Uterus (tissue), 4 donors: ENCODE data around the gene PTPRG. TPM values are rescaled to one million over a fixed set of nuclear protein-coding genes. Genes with fewer than 3 reads are reported as not detected.

Experiments
- DNase-seq, 2 donors: peaks; one replicate each; pipeline ENCODE4 v3.0.0-alpha.2; 2019 to 2020
- H3K27ac ChIP-seq, 2 donors: fragments of 200-600 bp; sonication (generic); 1 replicate in 1 of 2; 2 replicates in 1 of 2; pipeline ENCODE4 v1.5.1; 2016 to 2018
- H3K27me3 ChIP-seq, 2 donors: fragments of 200-600 bp; sonication (generic); one replicate each; pipeline ENCODE4 v1.5.1; 2018 to 2019; ENCODE audit warnings: control low read depth in 1 of 2
- H3K36me3 ChIP-seq, 2 donors: fragments of 200-600 bp; sonication (generic); one replicate each; pipeline ENCODE4 v1.5.1; 2019; ENCODE audit warnings: control low read depth in 1 of 2
- H3K4me1 ChIP-seq, 2 donors: fragments of 200-600 bp; sonication (generic); one replicate each; pipeline ENCODE4 v1.5.1; 2018 to 2019; ENCODE audit warnings: control low read depth in 1 of 2
- H3K4me3 ChIP-seq, 2 donors: fragments of 200-600 bp; sonication (generic); 1 replicate in 1 of 2; 2 replicates in 1 of 2; pipeline ENCODE4 v1.5.1; 2018 to 2019; ENCODE audit warnings: mild to moderate bottlenecking in 1 of 2
- H3K9me3 ChIP-seq, 2 donors: fragments of 200-600 bp; sonication (generic); one replicate each; pipeline ENCODE4 v1.5.1; 2019; ENCODE audit warnings: control low read depth in 1 of 2
- CTCF ChIP-seq, 4 experiments: fragments of 200-600 bp in 2 of 4; fragments of 450-650 bp in 2 of 4; sonication (generic) in 2 of 4; IDR thresholded peaks; one replicate each; pipeline ENCODE4 v1.5.1; 2016 to 2019; ENCODE audit warnings: antibody characterized with exemption in 4 of 4, mild to moderate bottlenecking in 2 of 4, moderate library complexity in 1 of 4
- POLR2A ChIP-seq, 2 donors: fragments of 450-650 bp; IDR thresholded peaks; one replicate each; pipeline ENCODE4 v1.6.1; 2016; ENCODE audit warnings: antibody characterized with exemption in 2 of 2, mild to moderate bottlenecking in 1 of 2, moderate library complexity in 1 of 2
- intact Hi-C: fragments of 100-400 bp; cut with DNase I; formaldehyde crosslinking; loops from one replicate; pipeline ENCODE4 v1.15.1; 2023; ENCODE audit warnings: low total_unique reads
- total RNA-seq, 4 donors: library from RNA; depleted of rRNA in 3 of 4; stranded (reverse); fragments of >200 nt in 3 of 4; gene quantifications; one replicate each; pipeline versions ENCODE4 v1.1.0 to v1.2.4, GENCODE V29; 2014 to 2023
- donor health status: DM: yes; HTN: yes; CAD: no.

PTPRG gene
- total RNA-seq, 4 donors from 2014 or later: 43.5 to 136 (median 62.6) TPM

GRCh38 chr3:61650719-61651410 is 89.5 kb downstream of the PTPRG start:
- Histone ChIP-seq H3K4me3 (no peak overlapping the region), H3K4me1 (no peaks in the 10 kb centered on the region), H3K9me3 (no peaks in the 10 kb centered on the region), H3K27me3 (no peaks in the 10 kb centered on the region), H3K36me3 (no peaks in the 10 kb centered on the region), H3K27ac (no peak overlapping the region)
- DNase-seq: no peak
- intact Hi-C loops: no loop called here
- no peak for TF ChIP-seq CTCF (IDR thresholded peaks at IDR 0.05)
- no peak for TF ChIP-seq POLR2A (IDR thresholded peaks at IDR 0.05)

DNA sequence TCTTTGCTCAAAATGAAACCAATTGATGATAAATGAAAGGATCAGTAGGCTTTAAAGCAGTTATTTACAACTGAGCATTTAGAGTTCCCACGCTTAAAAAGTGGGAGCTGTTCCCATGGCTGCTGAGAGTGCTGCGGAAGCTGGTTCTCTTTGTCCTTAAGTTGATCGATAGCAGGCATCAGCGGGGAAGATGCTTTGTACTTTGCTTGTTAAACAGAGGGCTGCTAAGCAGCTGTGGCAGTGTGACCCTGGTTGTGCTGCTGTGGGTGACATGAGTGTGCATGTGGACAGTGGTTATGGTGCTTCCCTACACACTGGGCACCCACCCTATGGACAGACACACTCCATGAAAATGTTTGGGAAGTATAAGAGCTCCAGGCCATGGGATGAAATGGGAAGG is 96.3 kb downstream of the PTPRG start:
- Histone ChIP-seq H3K4me1 (no peaks in the 10 kb centered on the region), H3K27ac (no peak overlapping the region), H3K4me3 (no peak overlapping the region), H3K36me3 (no peaks in the 10 kb centered on the region), H3K9me3 (no peaks in the 10 kb centered on the region), H3K27me3 (no peaks in the 10 kb centered on the region)
- DNase-seq: no peak
- intact Hi-C loops: no loop called here
- TF ChIP-seq POLR2A (IDR thresholded peaks at IDR 0.05) (no peak), CTCF (IDR thresholded peaks at IDR 0.05) (no peak)

DNA sequence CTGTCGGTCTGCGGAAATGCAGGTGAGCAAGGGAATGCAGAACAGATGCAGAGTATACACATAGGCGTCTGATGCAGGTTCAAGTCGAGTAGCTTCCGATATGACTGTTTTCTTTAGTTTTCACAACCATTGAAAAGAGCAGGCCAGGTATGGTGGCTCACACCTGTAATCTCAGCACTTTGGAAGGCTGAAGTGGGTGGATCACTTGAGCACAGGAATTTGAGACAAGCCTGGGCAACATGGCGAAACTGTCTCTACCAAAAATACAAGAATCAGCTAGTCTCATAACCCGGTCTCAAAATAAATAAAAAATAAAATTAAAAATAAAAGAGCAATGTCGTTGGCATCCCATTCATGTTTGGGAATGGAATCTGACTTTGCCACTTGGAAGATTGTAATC is 101.5 kb downstream of the PTPRG start:
- Histone ChIP-seq H3K4me3 (no peak overlapping the region), H3K36me3 (no peaks in the 10 kb centered on the region), H3K27me3 (no peaks in the 10 kb centered on the region), H3K4me1 (no peaks in the 10 kb centered on the region), H3K27ac (no peak overlapping the region), H3K9me3 (no peaks in the 10 kb centered on the region)
- no peak for TF ChIP-seq POLR2A (IDR thresholded peaks at IDR 0.05)
- no peak for TF ChIP-seq CTCF (IDR thresholded peaks at IDR 0.05)
- no peak for DNase-seq
- intact Hi-C loops: no loop called here

DNA sequence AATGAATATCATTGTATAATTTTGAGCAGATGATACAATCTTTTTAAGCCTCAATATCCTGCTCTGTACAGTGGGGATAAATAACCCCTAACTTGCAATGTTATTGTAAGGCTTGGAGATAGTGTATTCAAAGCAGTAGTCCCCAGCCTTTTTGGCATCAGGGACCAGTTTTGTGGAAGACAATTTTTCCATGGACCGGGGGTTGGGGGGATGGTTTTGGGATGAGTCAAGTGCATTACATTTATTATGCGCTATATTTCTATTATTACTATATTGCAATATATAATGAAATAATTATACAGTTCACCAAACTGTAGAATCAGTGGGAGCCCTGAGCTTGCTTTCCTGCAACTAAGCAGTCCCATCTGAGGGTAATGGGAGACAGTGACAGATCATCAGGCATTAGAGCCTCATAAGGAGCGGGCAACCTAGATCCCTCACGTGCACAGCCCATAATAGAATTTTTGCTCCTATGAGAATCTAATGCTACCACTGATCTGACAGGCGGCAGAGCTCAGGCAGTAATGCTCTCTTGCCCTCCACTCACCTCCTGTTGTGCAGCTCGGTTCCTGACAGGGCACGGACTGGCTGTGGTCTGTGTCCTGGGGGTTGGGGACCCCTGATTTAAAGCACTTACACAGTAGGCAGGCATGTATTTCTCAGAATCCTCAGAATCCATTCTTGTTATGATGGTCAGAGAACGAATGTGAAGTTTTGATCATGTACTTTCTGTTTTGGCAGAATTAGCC is 102.2 kb downstream of the PTPRG start:
- Histone ChIP-seq H3K4me3 (no peak overlapping the region), H3K4me1 (no peaks in the 10 kb centered on the region), H3K27ac (no peak overlapping the region), H3K9me3 (no peaks in the 10 kb centered on the region), H3K36me3 (no peaks in the 10 kb centered on the region), H3K27me3 (no peaks in the 10 kb centered on the region)
- TF ChIP-seq CTCF (IDR thresholded peaks at IDR 0.05) (no peak), POLR2A (IDR thresholded peaks at IDR 0.05) (no peak)
- intact Hi-C loops: no loop called here
- no peak for DNase-seq

DNA sequence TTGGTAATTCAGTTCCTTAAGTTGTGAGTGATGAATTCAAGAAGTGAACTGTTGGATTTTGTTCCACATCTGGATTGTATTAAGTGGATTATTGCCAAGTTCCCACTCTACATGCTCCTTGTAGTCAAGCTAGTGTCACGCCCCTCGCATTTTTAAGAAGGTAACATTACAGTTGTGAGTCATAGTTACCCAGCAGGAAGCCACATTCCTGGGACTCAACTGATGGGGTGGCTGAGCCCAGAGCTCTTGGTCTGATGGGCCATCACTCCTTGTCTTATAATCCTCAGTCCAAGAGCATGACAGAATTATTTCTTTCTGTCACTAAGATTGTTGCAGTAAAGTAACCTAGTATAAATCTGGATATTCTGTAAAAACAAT is 102.7 kb downstream of the PTPRG start:
- Histone ChIP-seq H3K27ac (no peak overlapping the region), H3K4me1 (no peaks in the 10 kb centered on the region), H3K9me3 (no peaks in the 10 kb centered on the region), H3K36me3 (no peaks in the 10 kb centered on the region), H3K4me3 (no peak overlapping the region), H3K27me3 (no peaks in the 10 kb centered on the region)
- TF ChIP-seq POLR2A (IDR thresholded peaks at IDR 0.05): no peak
- no peak for TF ChIP-seq CTCF (IDR thresholded peaks at IDR 0.05)
- DNase-seq: no peak
- intact Hi-C loops: no loop called here
